Stomach (tissue), 4 donors: ENCODE results near the gene ASNSD1.

ENCODE experiments used
- CTCF ChIP-seq, 7 experiments: fragments of 450-650 bp in 4 of 7; fragments of 200-600 bp in 3 of 7; sonication (generic) in 3 of 7; IDR thresholded peaks; one replicate each; pipeline ENCODE4 v1.5.1; 2016 to 2019; ENCODE audit warnings: antibody characterized with exemption in 7 of 7, control low read depth in 2 of 7, mild to moderate bottlenecking in 1 of 7
- EP300 ChIP-seq: sonication (generic); formaldehyde crosslinking; IDR thresholded peaks from one replicate; pipeline ENCODE4 v1.6.1; 2017; ENCODE audit warnings: antibody characterized with exemption
- POLR2A ChIP-seq, 4 donors: fragments of 450-650 bp; IDR thresholded peaks; one replicate each; pipeline ENCODE4 v1.6.1; 2016; ENCODE audit warnings: antibody characterized with exemption in 4 of 4, control low read depth in 2 of 4, mild to moderate bottlenecking in 1 of 4, moderate library complexity in 1 of 4
- POLR2AphosphoS5 ChIP-seq, 3 donors: sonication (generic); formaldehyde crosslinking; IDR thresholded peaks; one replicate each; pipeline ENCODE4 v1.6.1; 2016; ENCODE audit warnings: antibody characterized with exemption in 3 of 3

- TF ChIP-seq CTCF (IDR thresholded peaks at IDR 0.05) (no peak), POLR2A (IDR thresholded peaks at IDR 0.05) (no peak), EP300 (no peak), POLR2AphosphoS5 (IDR thresholded peaks at IDR 0.05) (no peak)
These were observed 39.4 kb downstream of the ASNSD1 start for GRCh38 chr2:189700681-189701080.
